GM19099 (cell line): ENCODE data around the gene APLN.

Source experiments
- POLR2A ChIP-seq: IDR thresholded peaks from 3 replicates; pipeline ENCODE4 v1.6.1; 2011; ENCODE audit warnings: low read depth; ENCODE audit not compliant: insufficient read length; ENCODE audit errors: extremely low read depth

APLN gene

GRCh38 chrX:129632443-129632842, 22.3 kb downstream of the APLN start:
- no peak for TF ChIP-seq POLR2A

- no peak for TF ChIP-seq POLR2A
Measured at GRCh38 chrX:129631849-129632248, 22.9 kb downstream of the APLN start.

GRCh38 chrX:129629837-129630236, 24.9 kb downstream of the APLN start:
- TF ChIP-seq POLR2A: no peak

- TF ChIP-seq POLR2A: no peak
Measured at GRCh38 chrX:129626026-129626425, 28.7 kb downstream of the APLN start.

- TF ChIP-seq POLR2A: no peak
Measured at GRCh38 chrX:129622757-129623301, 31.9 kb downstream of the APLN start.

GRCh38 chrX:129618997-129619396, 35.8 kb downstream of the APLN start:
- TF ChIP-seq POLR2A: no peak

GRCh38 chrX:129617420-129617819, 37.3 kb downstream of the APLN start:
- no peak for TF ChIP-seq POLR2A

GRCh38 chrX:129614481-129615255, 40.1 kb downstream of the APLN start:
- TF ChIP-seq POLR2A: no peak

- TF ChIP-seq POLR2A: no peak
Measured at GRCh38 chrX:129613596-129613995, 41.2 kb downstream of the APLN start.

- no peak for TF ChIP-seq POLR2A
Measured at GRCh38 chrX:129612396-129612795, 42.4 kb downstream of the APLN start.

GRCh38 chrX:129609395-129609794, 45.4 kb downstream of the APLN start:
- TF ChIP-seq POLR2A: no peak

- TF ChIP-seq POLR2A: no peak
Measured at GRCh38 chrX:129608496-129608895, 46.3 kb downstream of the APLN start.

- TF ChIP-seq POLR2A: no peak
Measured at GRCh38 chrX:129606918-129607317, 47.8 kb downstream of the APLN start.

GRCh38 chrX:129600981-129601424, 53.8 kb downstream of the APLN start:
- TF ChIP-seq POLR2A: no peak

GRCh38 chrX:129599996-129600395, 54.8 kb downstream of the APLN start:
- no peak for TF ChIP-seq POLR2A

- no peak for TF ChIP-seq POLR2A
Measured at GRCh38 chrX:129599499-129599898, 55.3 kb downstream of the APLN start.
